SU-DHL-6 (cell line): ENCODE data around the gene GANC.

Experiments
- CTCF ChIP-seq: fragments of 200-600 bp; sonication (generic); IDR thresholded peaks from one replicate; pipeline ENCODE4 v1.5.1; 2017; ENCODE audit warnings: antibody characterized with exemption, mild to moderate bottlenecking, low read length, moderate library complexity; ENCODE audit not compliant: insufficient read depth, poor library complexity, severe bottlenecking
- EZH2phosphoT487 ChIP-seq: fragments of 200-600 bp; sonication (generic), shearing (Covaris generic); conservative IDR thresholded peaks from 2 replicates; pipeline ENCODE4 v1.6.1; 2018; ENCODE audit warnings: mild to moderate bottlenecking, antibody characterized with exemption, low read length, moderate library complexity, mixed read lengths

GRCh38 chr15:42359249-42359648 is 86.2 kb downstream of the GANC start, which contains the start of gene CAPN3:
- no peak for TF ChIP-seq CTCF
- TF ChIP-seq EZH2phosphoT487: no peak
